HG03039 (cell line): ENCODE results near the gene HES3.

Experiments
- ATAC-seq: cut with Tn5 transposase; IDR thresholded peaks from one replicate; pipeline ENCODE4 v1.9.1; 2021; ENCODE audit warnings: mild to moderate bottlenecking, moderate library complexity; ENCODE audit not compliant: unreplicated experiment

HES3 gene, protein sequence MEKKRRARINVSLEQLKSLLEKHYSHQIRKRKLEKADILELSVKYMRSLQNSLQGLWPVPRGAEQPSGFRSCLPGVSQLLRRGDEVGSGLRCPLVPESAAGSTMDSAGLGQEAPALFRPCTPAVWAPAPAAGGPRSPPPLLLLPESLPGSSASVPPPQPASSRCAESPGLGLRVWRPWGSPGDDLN

DNA sequence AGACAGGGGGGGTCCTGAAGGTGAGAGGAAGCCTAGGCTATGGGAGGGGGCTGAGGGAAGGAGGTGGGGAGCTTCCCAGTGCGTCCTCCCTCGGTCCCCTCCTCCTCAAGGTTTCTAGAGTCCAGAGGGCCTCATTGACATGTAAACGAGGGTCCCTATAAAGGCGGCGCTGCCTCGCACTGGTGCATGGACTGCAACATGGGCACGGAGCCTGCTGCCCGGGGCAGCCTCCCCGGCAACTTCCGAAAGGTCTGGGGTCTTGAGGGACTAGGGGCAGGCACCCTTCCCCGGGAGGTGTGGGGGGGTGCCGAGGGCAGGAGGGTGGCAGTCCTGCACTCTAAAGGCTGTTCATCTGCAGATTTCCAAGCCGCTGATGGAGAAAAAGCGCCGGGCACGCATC lies at the start of gene HES3:
HES3 (plus strand) TSS at position 187 of the 400 bp plus-strand sequence; CDS start at position 374, 187 bp downstream.
- ATAC-seq = no peak

DNA sequence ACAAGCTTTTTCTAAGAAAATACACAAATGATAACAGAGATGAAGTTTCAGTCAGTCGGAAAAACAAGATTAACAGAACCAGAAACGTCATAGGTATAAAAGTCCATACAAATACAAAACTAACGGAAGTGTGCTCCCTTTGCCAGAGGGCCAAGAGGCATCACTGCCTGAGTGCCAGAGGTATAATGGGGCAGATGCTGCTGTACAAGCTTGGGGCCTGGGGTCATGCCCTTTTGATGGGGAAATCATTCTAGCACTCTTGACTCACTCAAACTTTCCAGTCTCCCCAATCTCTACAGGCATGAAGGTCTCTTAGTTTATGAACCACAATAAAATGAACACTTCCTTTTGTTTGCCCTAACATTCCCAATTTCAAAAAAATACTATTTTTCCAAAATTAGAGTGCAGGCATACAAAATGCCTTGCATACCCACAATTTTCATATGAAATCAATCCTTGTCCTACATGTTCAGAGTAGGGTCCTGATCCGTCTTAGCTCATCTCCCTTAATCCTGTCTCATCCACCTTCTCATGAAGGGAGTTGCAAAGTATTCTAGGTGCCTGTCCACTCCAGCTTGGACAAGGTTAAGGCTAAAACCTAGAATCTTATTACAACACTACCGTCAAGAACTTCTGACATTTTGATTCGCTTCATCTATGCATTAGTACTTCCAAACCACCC lies 46.1 kb upstream of the HES3 start:
- no peak for ATAC-seq

DNA sequence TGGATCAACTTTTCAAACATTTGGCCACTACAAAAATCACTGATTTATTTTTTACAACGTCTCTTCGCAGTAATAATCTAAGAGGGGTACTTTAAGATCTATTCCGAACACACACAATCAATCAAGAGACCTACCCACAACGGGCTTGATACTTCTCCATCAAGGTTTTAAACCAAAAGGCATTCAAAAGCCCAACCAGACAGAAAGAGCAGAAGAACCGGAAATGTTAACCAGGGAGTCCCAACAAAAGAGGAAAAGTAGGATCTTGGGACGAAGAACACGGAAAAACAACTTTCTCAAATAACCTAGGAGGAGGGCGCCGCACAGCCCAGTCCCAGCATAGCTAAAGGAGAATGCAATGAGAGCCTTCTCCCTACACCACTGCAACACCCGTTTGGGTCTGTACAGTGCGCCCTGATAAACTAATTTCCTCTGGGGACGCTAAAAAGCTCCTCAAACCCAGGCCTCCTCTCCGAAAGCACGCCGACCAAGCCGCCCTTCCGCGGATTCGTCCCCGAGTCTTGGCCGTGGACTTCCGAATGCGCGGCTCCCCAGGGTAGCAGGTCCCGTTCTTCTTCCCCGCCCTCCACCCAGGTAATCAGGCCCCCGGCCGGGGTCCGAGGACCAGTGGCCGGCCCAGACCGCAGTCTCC lies 45.2 kb upstream of the HES3 start:
- no peak for ATAC-seq

DNA sequence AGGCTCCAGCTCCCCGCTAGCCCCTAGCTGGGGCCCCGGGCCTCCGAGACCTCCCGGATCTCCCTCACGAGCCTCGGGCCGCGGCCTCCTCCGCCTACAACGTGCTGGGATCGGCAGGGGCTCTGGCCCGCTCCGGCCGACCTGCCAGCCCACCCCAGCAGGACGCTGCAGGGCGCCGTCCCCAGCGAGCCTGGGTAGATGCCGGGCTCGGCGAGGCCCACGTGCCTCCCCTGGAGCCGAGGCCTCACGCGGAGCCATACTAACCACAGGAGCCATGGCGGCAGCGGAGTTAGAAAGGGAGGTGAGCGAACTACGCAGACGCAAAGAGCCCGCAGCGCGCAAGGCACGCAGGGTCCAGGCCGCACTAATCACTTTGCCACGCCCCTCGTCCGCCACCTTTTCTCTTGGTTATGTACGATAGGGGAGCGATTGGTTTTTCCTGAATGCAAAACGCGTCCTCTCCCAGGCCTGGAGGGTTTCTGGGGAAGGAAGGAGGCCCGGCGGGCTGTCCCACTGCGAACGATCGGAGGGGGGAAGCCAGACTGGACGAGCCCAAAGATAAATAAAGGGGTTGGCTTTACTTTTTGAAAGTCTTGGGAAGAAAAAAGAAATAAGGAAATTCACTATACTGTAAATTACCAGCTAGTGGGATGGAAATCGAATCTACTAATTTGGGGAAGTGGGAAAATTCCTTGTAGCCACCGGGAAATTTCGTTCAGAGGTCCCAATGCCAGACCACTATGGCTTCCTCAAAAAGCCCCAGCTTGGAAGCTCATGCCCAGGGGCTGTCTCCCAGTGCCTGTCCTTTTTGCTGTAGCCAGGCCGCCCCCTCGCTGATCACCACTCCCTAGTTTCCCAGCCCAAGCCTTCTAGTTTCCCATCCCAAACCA lies 44.4 kb upstream of the HES3 start, which contains the start of gene RPL22:
RPL22 (minus strand) TSS at position 298 of the 890 bp plus-strand sequence; CDS start at position 276, 22 bp downstream.
- peak; percentile 95 for ATAC-seq

DNA sequence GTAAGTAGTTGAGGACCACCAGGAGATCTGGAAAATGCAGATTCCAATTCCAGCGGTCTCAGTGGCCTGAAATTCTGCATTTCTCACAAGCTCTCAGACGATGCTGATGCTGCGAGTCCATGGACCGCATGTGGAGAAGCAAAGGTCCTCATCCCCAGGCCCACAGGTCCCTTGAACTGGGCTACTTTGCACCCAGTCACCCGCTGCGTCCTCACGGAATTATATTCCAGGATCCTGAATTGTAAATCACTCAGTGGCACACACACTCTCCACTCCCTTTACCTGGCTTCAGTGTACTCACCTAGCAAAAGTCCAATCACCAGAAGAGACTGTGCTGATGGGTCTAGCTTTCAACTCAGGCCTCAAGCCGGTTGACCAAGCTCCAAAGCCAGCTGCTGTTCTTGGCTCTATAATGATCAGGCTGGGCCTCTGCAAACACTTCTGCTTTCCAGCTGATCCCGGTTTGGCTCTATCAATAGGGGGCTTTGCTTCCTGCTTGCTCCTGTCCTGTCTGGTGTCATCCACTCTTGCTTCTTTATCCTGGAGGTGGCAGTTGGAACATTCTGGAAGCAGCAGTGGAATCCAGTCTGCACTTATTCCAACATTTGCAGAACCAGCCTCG lies 43.7 kb upstream of the HES3 start:
- ATAC-seq = no peak

DNA sequence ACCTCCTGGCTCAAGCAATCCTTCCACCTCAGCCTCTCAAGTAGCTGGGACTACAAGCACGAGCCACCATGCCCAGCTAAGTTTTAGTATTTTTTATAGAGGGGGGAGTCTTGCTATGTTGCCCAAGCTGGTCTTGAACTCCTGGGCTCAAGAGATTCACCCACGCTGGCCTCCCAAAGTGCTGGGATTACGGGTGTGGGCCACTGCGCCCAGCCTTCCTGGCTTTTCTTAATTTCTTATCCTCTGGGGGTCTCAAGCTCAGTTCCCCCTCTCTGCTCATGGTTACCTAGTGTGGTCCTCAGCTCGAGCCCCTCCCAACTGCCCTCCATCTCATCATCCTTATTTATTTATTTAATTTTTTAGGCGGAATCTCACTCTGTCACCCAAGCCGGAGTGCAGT lies 41.7 kb upstream of the HES3 start:
- no peak for ATAC-seq

DNA sequence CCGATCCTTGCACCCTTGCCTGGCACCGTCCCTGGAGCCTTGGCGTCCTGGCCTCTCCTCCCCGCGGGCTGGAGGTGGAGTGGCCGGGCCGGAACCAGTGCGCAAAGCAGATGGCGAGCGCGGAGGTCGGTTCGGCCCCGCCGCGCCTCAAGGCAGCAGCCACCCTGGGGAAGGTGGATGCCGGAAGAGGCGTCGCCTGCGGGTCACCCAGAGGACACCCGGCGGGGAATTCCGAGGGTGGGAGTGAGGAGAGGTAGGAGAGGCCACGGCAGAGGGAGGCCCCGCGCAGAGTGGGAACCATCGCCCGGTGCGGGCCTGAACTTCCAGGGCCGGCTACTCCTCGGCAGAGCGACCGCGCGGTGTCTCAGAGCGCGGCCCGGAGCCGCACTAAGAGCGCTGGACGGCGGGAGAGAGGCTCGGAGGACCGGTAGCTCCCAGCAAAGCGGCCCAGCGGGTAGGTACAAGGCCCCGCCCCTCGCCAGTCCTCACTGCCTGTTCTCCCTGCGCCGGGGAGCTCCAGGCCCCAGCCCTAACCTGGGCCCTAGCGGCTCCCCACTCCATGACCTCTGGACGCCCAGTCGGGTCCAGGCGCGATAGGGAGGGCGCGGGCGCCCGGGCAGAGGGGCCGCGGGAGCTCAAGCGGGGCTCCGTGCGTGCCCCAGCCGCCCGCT lies 38.0 kb upstream of the HES3 start, which contains the start of gene RNF207:
RNF207 (plus strand) TSS at position 271 of the 671 bp plus-strand sequence. CDS start 417 bp downstream, outside the sequence.
- no peak for ATAC-seq

DNA sequence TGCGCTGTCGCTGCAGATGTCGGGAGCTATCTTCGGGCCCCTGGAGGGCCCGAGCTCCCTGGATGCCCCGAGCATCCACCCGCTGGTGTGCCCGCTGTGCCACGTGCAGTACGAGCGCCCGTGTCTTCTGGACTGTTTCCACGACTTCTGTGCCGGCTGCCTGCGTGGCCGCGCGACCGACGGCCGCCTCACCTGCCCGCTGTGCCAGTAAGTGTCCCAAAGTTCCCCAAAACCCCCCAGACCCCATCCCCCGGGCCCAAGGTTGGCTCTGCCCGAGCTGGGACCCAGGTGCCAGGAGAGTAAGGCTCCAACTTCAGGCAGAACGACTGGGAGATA lies 37.5 kb upstream of the HES3 start:
- no peak for ATAC-seq

DNA sequence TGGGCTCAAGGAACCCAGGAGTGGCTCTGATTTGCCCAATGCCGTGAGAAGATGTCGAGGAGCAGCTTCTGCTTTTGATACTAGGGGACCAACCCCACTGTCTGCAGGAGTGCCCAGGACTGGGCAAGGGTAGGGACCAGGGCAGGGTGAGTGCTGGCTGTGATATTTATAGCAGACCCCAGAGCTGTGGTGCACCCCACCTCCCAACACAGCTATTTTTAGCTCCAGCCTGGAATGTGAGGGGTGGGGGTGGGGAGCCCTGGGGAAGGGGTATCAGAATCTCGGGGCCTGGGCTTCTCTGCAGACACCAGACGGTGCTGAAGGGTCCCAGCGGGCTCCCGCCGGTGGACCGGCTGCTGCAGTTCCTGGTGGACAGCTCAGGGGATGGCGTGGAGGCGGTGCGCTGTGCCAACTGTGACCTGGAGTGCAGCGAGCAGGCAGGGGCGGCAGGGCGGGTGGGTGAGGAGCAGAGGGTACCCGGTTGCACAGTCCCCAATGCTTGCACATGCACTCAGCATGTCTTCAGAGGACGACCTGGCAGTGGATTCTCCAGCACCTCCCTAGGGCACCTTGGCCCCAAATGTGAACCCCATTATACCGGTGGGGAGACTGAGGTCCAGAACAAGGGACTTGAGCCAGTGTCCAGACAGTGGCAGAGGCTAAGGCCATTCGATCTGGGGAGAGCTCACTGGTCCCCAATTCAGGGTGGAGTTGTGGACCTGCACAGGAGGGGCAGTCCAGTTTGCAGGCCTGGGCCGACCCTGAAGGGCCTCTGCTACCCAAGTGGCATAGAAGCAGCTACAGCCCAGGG lies 36.7 kb upstream of the HES3 start:
- no peak for ATAC-seq

DNA sequence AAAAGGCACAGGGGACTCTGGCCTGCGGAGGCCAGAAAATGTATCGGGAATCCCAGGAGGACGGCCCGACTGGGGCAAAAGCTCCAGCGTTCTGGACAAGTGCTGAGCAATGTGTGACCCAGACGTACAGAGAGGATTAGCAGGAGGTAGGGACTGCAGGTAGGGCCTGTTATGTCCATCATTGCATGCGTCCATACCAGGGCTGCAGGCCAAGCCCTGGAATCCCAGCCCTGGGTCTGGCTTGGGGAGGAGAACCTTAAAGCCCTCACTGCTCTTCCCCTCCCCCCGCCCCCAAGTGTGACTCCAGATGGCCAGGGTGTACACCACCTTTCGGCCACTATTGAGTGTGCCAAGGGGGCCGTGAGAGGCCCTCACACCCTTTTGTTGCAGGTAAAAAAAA lies 36.1 kb upstream of the HES3 start:
- ATAC-seq = no peak

DNA sequence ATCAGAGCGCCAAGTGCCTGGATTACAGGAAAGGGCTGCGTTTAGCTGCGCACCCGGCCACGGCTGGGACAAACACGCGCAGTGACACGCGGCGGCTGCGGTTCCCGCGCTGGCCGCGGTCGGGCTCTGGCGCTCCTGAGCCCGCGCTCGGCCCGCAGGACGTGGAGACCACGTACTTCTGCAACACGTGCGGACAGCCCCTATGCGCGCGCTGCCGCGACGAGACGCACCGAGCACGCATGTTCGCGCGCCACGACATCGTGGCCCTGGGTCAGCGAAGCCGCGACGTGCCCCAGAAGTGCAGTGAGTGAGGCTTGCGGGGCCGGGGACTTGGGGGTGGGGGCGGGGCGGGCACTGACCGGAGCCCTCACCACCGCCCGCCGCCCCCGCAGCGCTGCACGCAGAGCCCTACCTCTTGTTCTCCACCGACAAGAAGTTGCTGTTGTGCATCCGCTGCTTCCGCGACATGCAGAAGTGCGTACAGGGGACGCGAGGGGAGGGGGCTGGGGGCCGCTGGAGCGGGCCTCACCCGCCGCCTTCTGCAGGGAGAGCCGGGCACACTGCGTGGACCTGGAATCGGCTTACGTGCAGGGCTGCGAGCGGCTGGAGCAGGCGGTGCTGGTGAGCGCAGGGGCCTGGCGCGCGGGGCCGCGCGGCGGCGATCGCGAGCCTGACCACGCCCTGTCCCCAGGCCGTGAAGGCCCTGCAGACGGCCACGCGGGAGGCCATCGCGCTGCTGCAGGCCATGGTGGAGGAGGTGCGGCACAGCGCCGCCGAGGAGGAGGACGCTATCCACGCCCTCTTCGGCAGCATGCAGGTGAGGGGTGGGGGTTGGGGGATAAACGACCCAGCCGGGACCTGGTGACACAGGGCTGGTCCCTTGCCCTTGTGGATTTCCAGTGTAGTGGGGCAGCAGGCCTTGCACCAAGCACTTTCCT lies 35.0 kb upstream of the HES3 start:
- ATAC-seq = no peak

DNA sequence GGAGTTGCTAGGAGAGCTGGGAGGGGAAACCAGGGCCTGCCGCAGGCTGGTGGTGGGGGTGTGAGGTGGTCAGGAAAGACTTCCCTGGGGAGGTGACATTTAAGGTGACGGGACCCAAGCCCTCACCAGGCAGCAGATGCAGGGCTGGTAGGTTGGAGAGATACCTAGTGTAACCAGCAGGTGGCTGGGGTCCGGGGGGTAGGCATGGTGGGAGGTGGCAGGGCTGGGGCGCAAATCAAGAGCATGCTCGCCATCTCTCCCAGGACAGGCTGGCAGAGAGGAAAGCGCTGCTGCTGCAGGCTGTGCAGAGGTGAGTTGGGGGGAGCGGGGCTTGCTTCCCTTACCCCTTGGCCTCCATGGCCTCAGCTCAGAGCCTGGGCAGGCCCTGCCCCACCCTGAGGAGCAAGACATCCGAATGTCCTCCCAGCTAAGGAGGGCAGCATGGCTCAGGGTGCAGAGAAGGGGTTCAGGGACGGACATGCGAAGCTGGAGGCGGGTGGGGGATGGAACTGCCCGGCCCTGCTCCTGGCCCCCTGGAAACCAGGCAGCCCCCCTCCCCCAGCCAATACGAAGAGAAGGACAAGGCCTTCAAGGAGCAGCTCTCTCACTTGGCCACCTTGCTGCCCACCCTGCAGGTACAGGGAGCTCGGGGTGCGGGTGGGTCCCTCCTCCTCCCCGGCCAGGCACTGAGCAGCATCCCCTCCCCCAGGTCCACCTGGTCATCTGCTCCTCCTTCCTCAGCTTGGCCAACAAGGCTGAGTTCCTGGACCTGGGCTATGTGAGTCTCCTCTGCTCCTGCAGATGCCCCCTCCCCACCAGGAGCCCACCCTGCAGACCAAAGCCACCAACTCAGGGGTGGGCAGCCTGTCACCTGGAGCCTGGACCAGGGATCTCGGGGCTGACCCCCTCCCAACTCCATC lies 34.1 kb upstream of the HES3 start:
- no peak for ATAC-seq

DNA sequence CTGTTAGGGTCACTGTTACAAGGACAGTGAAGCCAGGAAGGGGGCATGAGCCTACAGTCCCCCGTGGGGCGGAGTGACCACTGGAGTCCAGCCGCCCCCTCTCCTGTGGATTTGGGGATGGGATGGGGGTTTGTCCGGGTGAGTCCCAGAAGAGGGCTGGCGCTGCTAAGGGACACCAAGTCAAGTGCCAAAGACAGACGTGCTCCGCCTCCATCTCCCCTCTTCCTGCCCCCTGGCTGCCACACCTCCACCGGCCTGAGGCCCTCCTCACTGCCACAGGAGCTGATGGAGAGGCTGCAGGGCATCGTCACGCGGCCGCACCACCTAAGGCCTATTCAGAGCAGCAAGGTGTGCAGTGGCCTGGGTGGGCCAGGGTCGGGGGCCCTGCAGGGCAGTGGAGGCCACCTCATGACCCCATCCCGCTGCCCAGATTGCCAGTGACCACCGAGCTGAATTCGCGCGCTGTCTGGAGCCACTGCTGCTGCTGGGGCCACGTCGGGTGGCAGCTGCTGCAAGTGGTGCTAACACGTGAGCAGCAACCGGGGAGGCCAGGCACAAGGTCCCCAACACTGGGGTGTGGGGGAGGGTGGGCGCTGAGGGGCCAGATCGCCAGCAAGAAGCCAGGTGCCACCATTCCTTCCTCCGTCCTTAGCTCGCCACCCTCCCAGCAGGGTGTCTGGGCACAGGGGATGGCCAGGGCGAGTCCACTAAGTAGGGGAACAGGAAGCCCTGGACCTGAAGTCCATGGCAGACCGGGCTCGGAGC lies 33.2 kb upstream of the HES3 start:
- ATAC-seq = no peak

DNA sequence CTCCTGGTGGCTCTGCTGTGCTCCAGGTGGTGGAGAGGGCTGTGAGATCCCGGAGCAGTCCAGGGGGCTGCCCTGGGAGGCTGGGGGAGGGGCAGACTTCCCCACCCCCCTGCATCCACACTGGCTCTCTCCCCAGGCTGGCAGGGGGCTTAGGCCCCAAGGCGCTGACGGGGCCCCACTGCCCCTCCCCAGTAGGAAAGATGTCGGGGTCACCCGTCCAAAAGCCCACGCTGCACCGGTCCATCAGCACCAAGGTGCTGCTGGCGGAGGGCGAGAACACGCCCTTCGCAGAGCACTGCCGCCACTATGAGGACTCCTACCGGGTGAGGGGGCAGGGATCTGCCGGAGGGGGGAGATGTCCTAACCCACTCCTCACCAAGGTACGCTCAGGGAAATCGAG lies 32.2 kb upstream of the HES3 start:
- no peak for ATAC-seq

DNA sequence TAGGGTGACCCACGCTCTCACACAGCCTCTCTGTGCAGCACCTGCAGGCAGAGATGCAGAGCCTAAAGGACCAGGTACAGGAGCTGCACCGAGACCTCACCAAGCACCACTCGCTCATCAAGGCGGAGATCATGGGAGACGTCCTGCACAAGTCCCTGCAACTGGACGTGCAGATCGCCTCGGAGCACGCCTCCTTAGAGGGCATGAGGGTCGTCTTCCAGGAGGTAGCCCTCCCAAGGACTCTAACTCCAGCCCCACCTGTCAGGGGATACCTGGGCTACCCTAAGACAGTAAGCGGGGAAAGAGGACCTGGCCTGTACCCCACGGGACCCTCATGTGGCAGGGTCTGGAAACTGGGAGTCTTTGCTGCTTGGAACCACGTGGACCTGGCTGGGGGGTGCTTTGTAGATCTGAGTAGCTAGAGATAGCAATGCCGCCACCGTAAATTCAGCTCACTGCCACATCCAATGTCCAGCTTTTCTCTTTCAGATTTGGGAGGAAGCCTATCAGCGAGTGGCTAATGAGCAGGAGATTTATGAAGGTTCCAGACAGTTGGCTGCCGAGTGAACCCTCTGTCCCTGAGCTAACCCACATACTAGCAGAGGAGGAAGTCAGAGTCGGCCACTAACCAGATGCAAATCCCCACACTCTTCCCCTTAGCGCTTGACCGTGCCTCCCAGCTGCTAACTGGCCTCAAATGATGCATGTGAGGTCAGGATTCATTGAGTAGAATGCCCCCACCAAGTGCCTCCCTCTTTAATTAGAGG lies 31.6 kb upstream of the HES3 start:
- no peak for ATAC-seq
